Suprapubic skin (tissue), 4 donors: ENCODE results near the gene UBE2E2. TPM values are rescaled to one million over a fixed set of nuclear protein-coding genes. Genes with fewer than 3 reads are reported as not detected.

Experiments
- DNase-seq, 2 donors: peaks; one replicate each; pipeline ENCODE4 v3.0.0-alpha.2; 2019; ENCODE audit warnings: low spot score in 2 of 2
- H3K27ac ChIP-seq: fragments of 200-600 bp; sonication (generic); one replicate; pipeline ENCODE4 v1.5.1; 2019
- H3K27me3 ChIP-seq: fragments of 200-600 bp; sonication (generic); one replicate; pipeline ENCODE4 v1.5.1; 2019
- H3K36me3 ChIP-seq: fragments of 200-600 bp; sonication (generic); one replicate; pipeline ENCODE4 v1.5.1; 2019
- H3K4me1 ChIP-seq: fragments of 200-600 bp; sonication (generic); one replicate; pipeline ENCODE4 v1.5.1; 2019
- H3K4me3 ChIP-seq: fragments of 200-600 bp; sonication (generic); one replicate; pipeline ENCODE4 v1.5.1; 2019; ENCODE audit warnings: mild to moderate bottlenecking
- H3K9me3 ChIP-seq: fragments of 200-600 bp; sonication (generic); one replicate; pipeline ENCODE4 v1.5.1; 2019
- EP300 ChIP-seq: sonication (generic); formaldehyde crosslinking; IDR thresholded peaks from one replicate; pipeline ENCODE4 v1.6.1; 2017; ENCODE audit warnings: antibody characterized with exemption
- POLR2A ChIP-seq, 2 donors: fragments of 450-650 bp; IDR thresholded peaks; one replicate each; pipeline ENCODE4 v1.6.1; 2017; ENCODE audit warnings: antibody characterized with exemption in 2 of 2, mild to moderate bottlenecking in 2 of 2, moderate library complexity in 2 of 2
- POLR2AphosphoS5 ChIP-seq, 3 donors: sonication (generic); formaldehyde crosslinking; IDR thresholded peaks; one replicate each; pipeline ENCODE4 v1.6.1; 2017; ENCODE audit warnings: antibody characterized with exemption in 3 of 3
- WGBS: methylation state at CpG from one replicate; pipeline ENCODE4 v1.1.5; 2018; 5-methylcytosine and 5-hydroxymethylcytosine counted together
- total RNA-seq, 4 donors: library from RNA; depleted of rRNA; stranded (reverse); fragments of >200 nt; gene quantifications; one replicate each; pipeline ENCODE4 v1.1.0, GENCODE V29; 2016
- TF ChIP-seq, protein P1 (sequence below), 2 donors: fragments of 200-600 bp in 1 of 2; fragments of 450-650 bp in 1 of 2; sonication (generic) in 1 of 2; IDR thresholded peaks; one replicate each; pipeline ENCODE4 v1.5.1; 2016 to 2019; ENCODE audit warnings: antibody characterized with exemption in 2 of 2, mild to moderate bottlenecking in 1 of 2, moderate library complexity in 1 of 2

UBE2E2 gene
- total RNA-seq, 4 donors from 2014 or later, result 30.2 to 65.4 (median 34.8) TPM

DNA sequence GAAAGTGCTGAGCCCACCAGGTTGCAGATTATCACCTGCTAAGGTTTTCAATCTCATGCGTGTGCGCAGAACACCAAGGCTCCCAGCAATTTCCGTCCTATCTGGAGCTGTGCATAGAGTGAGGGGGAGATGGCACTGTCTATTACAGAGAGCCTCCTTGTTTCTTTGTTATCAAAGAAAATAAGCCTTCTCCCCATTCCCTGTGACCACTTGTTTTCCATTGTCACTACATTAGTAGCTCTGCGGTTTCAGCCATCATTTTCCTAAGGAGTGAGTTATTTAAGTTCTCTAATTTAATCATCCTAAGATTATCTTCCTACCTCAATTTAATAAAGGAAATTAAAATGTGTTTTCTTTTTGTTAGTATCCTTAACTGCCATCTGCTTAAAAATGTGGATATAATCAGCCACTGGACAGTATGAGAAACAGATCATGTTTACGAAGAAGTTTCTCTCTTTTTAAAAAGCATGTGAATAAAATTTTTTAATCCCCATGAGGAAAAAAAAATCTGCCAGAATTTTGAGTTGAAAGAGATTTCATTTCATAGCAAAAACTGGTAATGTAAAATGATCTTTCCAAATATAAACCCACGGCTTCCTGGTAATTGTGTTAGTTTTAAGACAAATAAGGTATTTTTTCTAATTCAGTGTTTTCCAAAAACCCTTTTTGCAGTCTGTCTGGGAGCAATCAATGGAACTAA is 430.3 kb downstream of the UBE2E2 start:
- TF ChIP-seq EP300, result no peak
- TF ChIP-seq, protein P1, sequence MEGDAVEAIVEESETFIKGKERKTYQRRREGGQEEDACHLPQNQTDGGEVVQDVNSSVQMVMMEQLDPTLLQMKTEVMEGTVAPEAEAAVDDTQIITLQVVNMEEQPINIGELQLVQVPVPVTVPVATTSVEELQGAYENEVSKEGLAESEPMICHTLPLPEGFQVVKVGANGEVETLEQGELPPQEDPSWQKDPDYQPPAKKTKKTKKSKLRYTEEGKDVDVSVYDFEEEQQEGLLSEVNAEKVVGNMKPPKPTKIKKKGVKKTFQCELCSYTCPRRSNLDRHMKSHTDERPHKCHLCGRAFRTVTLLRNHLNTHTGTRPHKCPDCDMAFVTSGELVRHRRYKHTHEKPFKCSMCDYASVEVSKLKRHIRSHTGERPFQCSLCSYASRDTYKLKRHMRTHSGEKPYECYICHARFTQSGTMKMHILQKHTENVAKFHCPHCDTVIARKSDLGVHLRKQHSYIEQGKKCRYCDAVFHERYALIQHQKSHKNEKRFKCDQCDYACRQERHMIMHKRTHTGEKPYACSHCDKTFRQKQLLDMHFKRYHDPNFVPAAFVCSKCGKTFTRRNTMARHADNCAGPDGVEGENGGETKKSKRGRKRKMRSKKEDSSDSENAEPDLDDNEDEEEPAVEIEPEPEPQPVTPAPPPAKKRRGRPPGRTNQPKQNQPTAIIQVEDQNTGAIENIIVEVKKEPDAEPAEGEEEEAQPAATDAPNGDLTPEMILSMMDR (IDR thresholded peaks at IDR 0.05), result no peak
- no peak for TF ChIP-seq POLR2A (IDR thresholded peaks at IDR 0.05)
- no peak for TF ChIP-seq POLR2AphosphoS5 (IDR thresholded peaks at IDR 0.05)
- WGBS, result 73% methylated on average over 6 of the region's 6 CpGs
- Histone ChIP-seq H3K27ac (no peak overlapping the region), H3K9me3 (no peaks in the 10 kb centered on the region), H3K4me3 (no peak overlapping the region), H3K27me3 (no peaks in the 10 kb centered on the region), H3K4me1 (no peaks in the 10 kb centered on the region), H3K36me3 (no peaks in the 10 kb centered on the region)
- no peak for DNase-seq

- TF ChIP-seq, protein P1 (IDR thresholded peaks at IDR 0.05), result no peak
- TF ChIP-seq EP300 (no peak), POLR2AphosphoS5 (IDR thresholded peaks at IDR 0.05) (no peak)
- no peaks in the 10 kb centered on the region for H3K36me3 ChIP-seq
- no peaks in the 10 kb centered on the region for H3K27me3 ChIP-seq
- no peak overlapping the region for H3K4me3 ChIP-seq
- no peak for DNase-seq
- H3K4me1 ChIP-seq, result no peaks in the 10 kb centered on the region
- H3K27ac ChIP-seq, result no peak overlapping the region
- no peaks in the 10 kb centered on the region for H3K9me3 ChIP-seq
- WGBS, result 98% methylated on average over 3 of the region's 3 CpGs
These were observed 434.2 kb downstream of the UBE2E2 start for GRCh38 chr3:23637339-23637738.

- DNase-seq, result no peak
- no peak for TF ChIP-seq EP300
- no peak for TF ChIP-seq POLR2AphosphoS5 (IDR thresholded peaks at IDR 0.05)
- no peak for TF ChIP-seq POLR2A (IDR thresholded peaks at IDR 0.05)
- TF ChIP-seq, protein P1 (IDR thresholded peaks at IDR 0.05), result no peak
- Histone ChIP-seq H3K27me3 (no peaks in the 10 kb centered on the region), H3K27ac (no peak overlapping the region), H3K9me3 (no peaks in the 10 kb centered on the region), H3K4me3 (no peak overlapping the region), H3K4me1 (no peaks in the 10 kb centered on the region), H3K36me3 (no peaks in the 10 kb centered on the region)
- WGBS, result 26% methylated on average over 1 of the region's 1 CpG
These were observed 437.5 kb downstream of the UBE2E2 start for GRCh38 chr3:23640471-23641146.
